ENCODE measurements around the gene AURKAIP1. TPM values are rescaled to one million over a fixed set of nuclear protein-coding genes. Genes with fewer than 3 reads are reported as not detected.

Gene AURKAIP1
- total RNA-seq, 2 donors from 2014 or later, result 152 to 161 TPM

DNA sequence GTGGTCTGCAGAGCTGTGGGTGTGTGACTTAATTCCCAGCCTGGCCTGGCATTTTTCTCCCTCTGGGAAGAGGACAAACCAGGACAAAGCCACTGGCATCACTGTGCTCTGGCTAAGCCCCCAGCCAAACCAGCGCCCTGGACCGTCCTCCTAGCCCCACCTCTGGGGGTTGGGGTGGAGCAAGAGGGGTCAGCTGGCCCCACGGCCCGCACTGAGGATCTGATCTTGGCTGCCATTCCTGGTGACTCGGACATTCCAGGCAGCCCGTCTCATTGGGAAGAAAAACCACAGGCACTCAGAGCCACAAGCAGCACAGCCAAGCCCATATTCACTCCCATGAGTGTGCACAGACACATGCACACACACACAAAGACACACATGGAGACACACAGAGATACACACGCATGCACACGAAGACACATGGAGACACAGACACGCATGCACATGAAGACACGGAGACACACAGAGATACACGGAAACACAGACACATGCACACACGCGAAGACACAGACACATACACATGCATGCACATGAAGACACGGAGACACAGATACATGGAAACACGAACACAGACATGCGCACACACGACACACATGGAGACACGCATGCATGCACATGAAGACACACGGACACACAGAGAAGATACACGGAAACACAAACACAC lies 14.4 kb downstream of the AURKAIP1 start:
- DNase-seq (ENCODE audit: low spot score), result no peak
- intact Hi-C loops (cut with DNase I), result no loop called here
- Histone ChIP-seq H3K9me3 (no peaks in the 10 kb centered on the region), H3K36me3 (no peaks in the 10 kb centered on the region), H3K4me1 (replicated peaks) (no peaks in the 10 kb centered on the region), H3K27me3 (replicated peaks; ENCODE audit: insufficient read depth) (no peaks in the 10 kb centered on the region), H3K27ac (peak overlapping the region; percentile 65 to 72), H3K4me3 (no peak overlapping the region)
- WGBS, result 74% methylated on average over 18 of the region's 20 CpGs
- TF ChIP-seq POLR2AphosphoS5 (IDR thresholded peaks at IDR 0.05), result no peak
- no peak for TF ChIP-seq CTCF (IDR thresholded peaks at IDR 0.05)

DNA sequence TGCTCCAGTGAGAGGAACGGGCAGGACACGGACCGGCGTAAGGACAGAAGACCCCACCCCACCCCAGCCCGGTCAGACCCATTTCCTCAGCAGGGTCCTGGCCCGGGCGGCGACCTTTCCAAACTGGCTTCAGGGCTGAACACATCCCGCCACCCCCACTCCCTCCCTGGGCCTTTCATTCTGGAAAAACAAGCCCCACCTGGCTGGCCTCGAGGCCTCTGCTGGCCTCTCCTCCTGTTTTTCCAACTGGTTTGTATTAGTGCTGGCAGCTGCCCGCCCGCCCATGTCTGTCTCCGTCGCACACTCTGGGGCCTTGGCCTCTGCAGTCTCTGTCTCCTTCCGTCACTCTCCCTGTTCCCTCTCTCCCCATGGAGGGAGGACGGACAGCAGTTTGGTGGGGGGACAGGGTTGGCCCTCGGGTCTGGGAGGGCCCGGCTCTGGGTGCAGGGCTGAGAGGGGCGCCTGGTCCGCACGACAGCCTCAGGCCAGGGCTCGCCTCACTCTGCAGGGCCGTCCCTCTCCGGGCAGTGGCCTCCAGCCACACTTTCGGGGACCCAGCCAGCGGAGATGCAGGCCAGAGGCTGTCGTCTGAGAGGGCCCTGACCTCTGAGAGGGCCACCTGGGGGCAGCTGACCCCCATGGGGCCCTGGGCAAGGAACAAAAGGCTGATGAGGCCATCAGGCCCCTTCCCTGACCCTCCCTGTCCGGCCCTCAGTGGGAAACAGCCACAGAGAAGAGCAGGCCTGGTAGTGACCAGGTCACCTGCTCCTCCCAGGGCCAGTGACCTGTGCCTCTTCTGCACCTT lies 15.1 kb downstream of the AURKAIP1 start:
- no peaks in the 10 kb centered on the region for H3K4me1 ChIP-seq (replicated peaks)
- H3K27me3 ChIP-seq (replicated peaks; ENCODE audit: insufficient read depth), result no peaks in the 10 kb centered on the region
- TF ChIP-seq POLR2A (IDR thresholded peaks at IDR 0.05) (no peak), POLR2AphosphoS5 (IDR thresholded peaks at IDR 0.05) (no peak), CTCF (IDR thresholded peaks at IDR 0.05) (no peak)
- intact Hi-C loops (cut with DNase I), result no loop called here
- DNase-seq (ENCODE audit: low spot score), result no peak
- H3K27ac ChIP-seq, result peak overlapping the region; percentile 72 to 83
- H3K36me3 ChIP-seq, result no peaks in the 10 kb centered on the region
- H3K4me3 ChIP-seq, result no peak overlapping the region
- no peaks in the 10 kb centered on the region for H3K9me3 ChIP-seq
- WGBS, result 45% methylated on average over 28 of the region's 28 CpGs

- no peaks in the 10 kb centered on the region for H3K9me3 ChIP-seq
- no peak for DNase-seq (ENCODE audit: low spot score)
- H3K27me3 ChIP-seq (replicated peaks; ENCODE audit: insufficient read depth), result no peaks in the 10 kb centered on the region
- H3K27ac ChIP-seq, result peak overlapping the region; percentile 72 to 83
- no peak overlapping the region for H3K4me3 ChIP-seq
- TF ChIP-seq CTCF (IDR thresholded peaks at IDR 0.05), result no peak
- no peak for TF ChIP-seq POLR2A (IDR thresholded peaks at IDR 0.05)
- TF ChIP-seq POLR2AphosphoS5 (IDR thresholded peaks at IDR 0.05), result no peak
- 62% methylated on average over 6 of the region's 6 CpGs for WGBS
- H3K36me3 ChIP-seq, result no peaks in the 10 kb centered on the region
- intact Hi-C loops (cut with DNase I), result no loop called here
- no peaks in the 10 kb centered on the region for H3K4me1 ChIP-seq (replicated peaks)
These were observed 15.7 kb downstream of the AURKAIP1 start for GRCh38 chr1:1359308-1359663.

GRCh38 chr1:1358433-1359271 lies 16.4 kb downstream of the AURKAIP1 start, which contains the start of gene MXRA8:
Gene MXRA8 (minus strand): TSS chr1:1358555. CDS start chr1:1358504, 51 bp downstream.
- Histone ChIP-seq H3K4me3 (peak within 1 kb of the TSS; percentile 30 to 37), H3K4me1 (replicated peaks) (no peaks in the 10 kb centered on the region), H3K36me3 (no peaks in the 10 kb centered on the region), H3K27me3 (replicated peaks; ENCODE audit: insufficient read depth) (no peaks in the 10 kb centered on the region), H3K9me3 (no peaks in the 10 kb centered on the region), H3K27ac (peak within 1 kb of the TSS; percentile 72 to 83)
- no peak for TF ChIP-seq POLR2A (IDR thresholded peaks at IDR 0.05)
- no peak for TF ChIP-seq POLR2AphosphoS5 (IDR thresholded peaks at IDR 0.05)
- no peak for TF ChIP-seq CTCF (IDR thresholded peaks at IDR 0.05)
- 23% methylated on average over 29 of the region's 29 CpGs for WGBS
- no peak for DNase-seq (ENCODE audit: low spot score)
- intact Hi-C loops (cut with DNase I), result no loop called here
